ENCODE results near the gene UQCRC1.

- TF ChIP-seq CTCF (IDR thresholded peaks at IDR 0.05; ENCODE audit: insufficient read depth, low read length): no peak
- TF ChIP-seq REST (IDR thresholded peaks at IDR 0.05; ENCODE audit: insufficient replicate concordance, low read depth): no peak
- no peak for TF ChIP-seq POLR2AphosphoS5 (IDR thresholded peaks at IDR 0.05; ENCODE audit: low read depth)
Measured at GRCh38 chr3:48631516-48632448, 22.3 kb upstream of the UQCRC1 start.
